Measurements from ENCODE around the gene CLK2.
"Not testable (repeated sequence)": the region's sequence is repeated elsewhere in the genome, so short reads cannot be mapped to it uniquely, and the experiment has no call there.

The CLK2 gene

GRCh38 chr1:155223047-155223446 is 50.3 kb downstream of the CLK2 start:
- TF ChIP-seq CTCF (IDR thresholded peaks at IDR 0.05; ENCODE audit: borderline replicate concordance, insufficient read depth, low read depth, low read length) = no peak
- no peak overlapping the region for H3K4me3 ChIP-seq (ENCODE audit: low read depth, low read length)

GRCh38 chr1:155220211-155220965 is 52.9 kb downstream of the CLK2 start:
- H3K4me3 ChIP-seq (ENCODE audit: low read depth, low read length) = not testable (repeated sequence)

GRCh38 chr1:155219592-155220031 is 53.7 kb downstream of the CLK2 start:
- TF ChIP-seq CTCF (IDR thresholded peaks at IDR 0.05; ENCODE audit: borderline replicate concordance, insufficient read depth, low read depth, low read length) = no peak
- H3K4me3 ChIP-seq (ENCODE audit: low read depth, low read length) = no peak overlapping the region

GRCh38 chr1:155218854-155219591 is 54.3 kb downstream of the CLK2 start:
- no peak for TF ChIP-seq CTCF (IDR thresholded peaks at IDR 0.05; ENCODE audit: borderline replicate concordance, insufficient read depth, low read depth, low read length)
- H3K4me3 ChIP-seq (ENCODE audit: low read depth, low read length) = no peak overlapping the region

- not testable (repeated sequence) for H3K4me3 ChIP-seq (ENCODE audit: low read depth, low read length)
These were observed 58.6 kb downstream of the CLK2 start for GRCh38 chr1:155214702-155215101.

Data from GM12875 (cell line).